Peyer's patch (tissue), 4 donors: ENCODE data around the gene CRABP2. TPM values are rescaled to one million over a fixed set of nuclear protein-coding genes. Genes with fewer than 3 reads are reported as not detected.

Experiments used
- DNase-seq, 3 donors: peaks; one replicate each; pipeline ENCODE4 v3.0.0-alpha.2; 2017 to 2019
- H3K27ac ChIP-seq, 4 donors: fragments of 200-600 bp; sonication (generic); one replicate each; pipeline ENCODE4 v1.5.1; 2016 to 2019
- H3K27me3 ChIP-seq, 2 donors: fragments of 200-600 bp; sonication (generic); one replicate each; pipeline ENCODE4 v1.5.1; 2019
- H3K36me3 ChIP-seq, 3 donors: fragments of 200-600 bp; sonication (generic); one replicate each; pipeline ENCODE4 v1.5.1; 2016 to 2019
- H3K4me1 ChIP-seq, 4 donors: fragments of 200-600 bp; sonication (generic); one replicate each; pipeline ENCODE4 v1.5.1; 2016 to 2019
- H3K4me3 ChIP-seq, 4 donors: fragments of 200-600 bp; sonication (generic); 1 replicate in 3 of 4; 2 replicates in 1 of 4; pipeline ENCODE4 v1.5.1; 2016 to 2019; ENCODE audit warnings: mild to moderate bottlenecking in 1 of 4
- H3K9me3 ChIP-seq, 4 donors: fragments of 200-600 bp; sonication (generic); one replicate each; pipeline ENCODE4 v1.5.1; 2016 to 2019; ENCODE audit warnings: mild to moderate bottlenecking in 1 of 4
- CTCF ChIP-seq, 6 experiments: fragments of 450-650 bp in 4 of 6; fragments of 200-600 bp in 2 of 6; sonication (generic) in 1 of 6; IDR thresholded peaks; one replicate each; pipeline ENCODE4 v1.5.1; 2017 to 2019; ENCODE audit warnings: antibody characterized with exemption in 6 of 6, mild to moderate bottlenecking in 3 of 6, moderate library complexity in 1 of 6
- POLR2A ChIP-seq, 2 donors: fragments of 450-650 bp; IDR thresholded peaks; one replicate each; pipeline ENCODE4 v1.5.1; 2017; ENCODE audit warnings: antibody characterized with exemption in 2 of 2, mild to moderate bottlenecking in 2 of 2, moderate library complexity in 2 of 2
- total RNA-seq, 4 donors: library from RNA; depleted of rRNA; stranded (reverse); fragments of >200 nt; gene quantifications; one replicate each; pipeline ENCODE4 v1.1.0, GENCODE V29; 2016

Gene CRABP2
- 1 to 10 TPM in 2 of 4 donors, not detected in 2; 3.6 to 5.0 TPM for total RNA-seq

- peaks cover 7 to 40% (median 22%) of the 10 kb centered on the region in 4 donors for H3K4me1 ChIP-seq
- no peaks in the 10 kb centered on the region for H3K9me3 ChIP-seq
- H3K27me3 ChIP-seq: no peaks in the 10 kb centered on the region
- peak within 1 kb of the TSS; percentile 30 to 56 (median 45) for H3K4me3 ChIP-seq
- H3K27ac ChIP-seq: peak within 1 kb of the TSS in 3 of 4 donors; percentile 5 to 67 (median 59)
- no peaks in the 10 kb centered on the region for H3K36me3 ChIP-seq
- TF ChIP-seq POLR2A (IDR thresholded peaks at IDR 0.05): no peak
- no peak for TF ChIP-seq CTCF (IDR thresholded peaks at IDR 0.05)
- DNase-seq: peak in 1 of 3 donors; percentile 55
Observed at GRCh38 chr1:156705321-156705917, at the start of gene CRABP2. CRABP2 (minus strand) TSS chr1:156705583; CDS start chr1:156705446, 137 bp downstream.

DNA sequence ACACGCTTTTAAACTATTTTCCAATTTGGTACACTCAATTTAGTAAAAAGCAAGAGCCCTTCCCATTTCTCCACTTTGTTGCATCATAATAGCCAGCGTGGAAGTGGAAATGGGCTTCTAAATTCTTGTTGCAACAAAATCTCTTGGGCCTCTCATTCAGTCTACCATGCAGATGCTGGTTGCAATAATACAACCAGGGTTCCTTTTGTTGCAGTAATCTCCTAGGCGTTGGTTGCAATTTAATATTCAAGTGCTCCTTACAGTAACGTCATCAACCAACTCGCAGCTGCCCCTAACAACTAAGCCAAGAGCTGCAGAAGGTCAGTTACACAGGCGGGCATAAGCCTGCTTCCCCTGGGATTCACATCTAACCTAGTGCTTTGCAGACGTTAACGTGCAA is 48.8 kb upstream of the CRABP2 start:
- Histone ChIP-seq H3K4me3 (no peak overlapping the region), H3K36me3 (no peaks in the 10 kb centered on the region), H3K27ac (no peak overlapping the region), H3K27me3 (no peaks in the 10 kb centered on the region), H3K4me1 (peaks cover 0 to 19% (median 7%) of the 10 kb centered on the region in 4 donors), H3K9me3 (no peaks in the 10 kb centered on the region)
- peak in 1 of 3 donors; percentile 4 for DNase-seq
- TF ChIP-seq POLR2A (IDR thresholded peaks at IDR 0.05): no peak
- no peak for TF ChIP-seq CTCF (IDR thresholded peaks at IDR 0.05)

DNA sequence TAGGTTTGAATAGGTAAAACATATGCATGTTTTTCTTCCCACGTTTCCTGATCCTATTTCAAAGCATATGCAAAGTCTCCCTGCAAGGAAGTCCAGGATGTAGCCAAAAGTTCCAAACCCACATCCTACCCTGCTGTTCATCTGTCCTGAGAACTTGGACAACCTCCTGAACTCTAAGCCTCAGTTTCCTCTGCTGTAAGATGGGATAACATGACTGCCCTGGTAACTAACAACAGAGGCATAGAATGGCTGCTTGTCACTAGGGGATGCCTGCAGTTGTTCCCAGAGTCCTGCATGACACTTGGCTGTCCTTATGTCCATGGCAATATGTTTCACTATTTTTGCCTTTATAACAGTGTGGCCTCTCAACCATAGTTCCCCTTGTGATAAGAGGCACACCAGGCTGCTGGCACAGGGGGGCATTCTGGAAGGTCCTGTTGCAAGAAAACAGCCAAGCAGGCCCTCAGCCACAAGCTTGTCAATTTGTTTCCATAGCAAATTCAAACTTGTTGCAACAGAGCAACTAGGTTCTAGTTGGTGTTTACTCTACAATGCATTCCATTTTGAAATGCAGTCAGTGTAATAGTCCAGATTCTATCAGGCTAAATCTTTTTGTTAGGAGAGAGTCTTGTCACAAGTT is 47.6 kb upstream of the CRABP2 start:
- no peak for DNase-seq
- peak overlapping the region in 2 of 4 donors; percentile 91 to 97 for H3K4me3 ChIP-seq
- peak overlapping the region in 2 of 4 donors; percentile 11 to 99 for H3K27ac ChIP-seq
- H3K27me3 ChIP-seq: no peaks in the 10 kb centered on the region
- H3K4me1 ChIP-seq: peaks cover 0 to 32% (median 18%) of the 10 kb centered on the region in 4 donors
- TF ChIP-seq POLR2A (IDR thresholded peaks at IDR 0.05) (no peak), CTCF (IDR thresholded peaks at IDR 0.05) (no peak)
- H3K9me3 ChIP-seq: no peaks in the 10 kb centered on the region
- H3K36me3 ChIP-seq: no peaks in the 10 kb centered on the region

- Histone ChIP-seq H3K4me1 (peaks cover 0 to 40% (median 26%) of the 10 kb centered on the region in 4 donors), H3K27me3 (no peaks in the 10 kb centered on the region), H3K4me3 (peak overlapping the region; percentile 79 to 97 (median 90)), H3K9me3 (no peaks in the 10 kb centered on the region), H3K36me3 (no peaks in the 10 kb centered on the region), H3K27ac (peak overlapping the region; percentile 87 to 99 (median 96))
- DNase-seq: peak; percentile 97 to 98 (median 98)
- TF ChIP-seq CTCF (IDR thresholded peaks at IDR 0.05): peak in 4 of 6 experiments; percentile 7 to 49 (median 36)
- peak; percentile 24 to 79 for TF ChIP-seq POLR2A (IDR thresholded peaks at IDR 0.05)
Observed at GRCh38 chr1:156751757-156752481, 46.5 kb upstream of the CRABP2 start.

DNA sequence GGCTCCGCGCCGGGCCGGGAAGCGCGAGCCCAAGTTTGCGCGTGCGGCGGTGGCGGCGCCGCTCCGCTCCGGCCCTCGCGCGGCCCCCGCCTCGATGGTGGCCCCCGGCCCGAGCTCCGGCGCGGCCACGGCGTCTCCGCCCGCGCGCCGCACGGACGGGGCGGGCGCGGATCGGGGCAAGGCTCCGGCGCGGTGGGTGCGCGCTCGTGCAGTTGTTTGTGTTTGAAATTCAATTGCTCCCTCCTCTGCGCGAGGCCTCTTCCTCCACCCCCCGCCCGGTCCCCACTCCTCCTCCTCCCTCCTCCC is 46.0 kb upstream of the CRABP2 start, which contains the start of gene HDGF:
HDGF (minus strand) TSS at position 225 of the 306 bp plus-strand sequence. CDS start 246 bp downstream, outside the sequence.
- Histone ChIP-seq H3K36me3 (no peaks in the 10 kb centered on the region), H3K27me3 (no peaks in the 10 kb centered on the region), H3K4me1 (peaks cover 0 to 44% (median 31%) of the 10 kb centered on the region in 4 donors), H3K9me3 (no peaks in the 10 kb centered on the region), H3K27ac (peak within 1 kb of the TSS; percentile 87 to 99 (median 96)), H3K4me3 (peak within 1 kb of the TSS; percentile 79 to 97 (median 90))
- no peak for DNase-seq
- peak in 1 of 2 donors; percentile 41 for TF ChIP-seq POLR2A (IDR thresholded peaks at IDR 0.05)
- no peak for TF ChIP-seq CTCF (IDR thresholded peaks at IDR 0.05)
